H1 (cell line): ENCODE data around the gene CDH15. TPM values are rescaled to one million over a fixed set of nuclear protein-coding genes. Genes with fewer than 3 reads are reported as not detected.

Source experiments
- CTCF ChIA-PET: fragments of 300-600 bp; sonication (Branson Sonifier 250); formaldehyde crosslinking; loops from one replicate; lab custom pipeline; 2021; ENCODE audit not compliant: partially characterized antibody; lab: Charles Lee
- POLR2A ChIA-PET: fragments of 300-600 bp; sonication (Branson Sonifier 250); formaldehyde crosslinking; loops from one replicate; lab custom pipeline; 2021; ENCODE audit warnings: inconsistent platforms; ENCODE audit not compliant: partially characterized antibody; lab: Charles Lee
- DNase-seq, 2 experiments: peaks; one replicate each; pipeline versions ENCODE4 v3.0.0 to v3.0.0-alpha.2; 2010 to 2022; ENCODE audit warnings: low spot score in 2 of 2, low read depth in 1 of 2, mixed read lengths in 1 of 2
- FAIRE-seq: peaks from 2 replicates; lab custom pipeline; 2011; peaks lifted over from hg19 to GRCh38; lab: Jason Lieb, UNC
- H2AFZ ChIP-seq: 2 replicates; pipeline ENCODE4 v1.8.1; 2012; ENCODE audit warnings: low read length, inconsistent platforms
- H2AK5ac ChIP-seq: 2 replicates; pipeline ENCODE4 v1.6.1; 2013; ENCODE audit warnings: low read depth, low read length
- H2BK120ac ChIP-seq: replicated peaks from 2 replicates; pipeline ENCODE3; 2013; ENCODE audit warnings: low read depth, low read length, inconsistent platforms
- H2BK12ac ChIP-seq: 2 replicates; pipeline ENCODE4 v1.6.1; 2013; ENCODE audit warnings: low read depth, low read length
- H2BK15ac ChIP-seq: 2 replicates; pipeline ENCODE4 v1.6.1; 2013; ENCODE audit warnings: low read length
- H2BK20ac ChIP-seq: 2 replicates; pipeline ENCODE4 v1.6.1; 2013; ENCODE audit warnings: low read length
- H2BK5ac ChIP-seq: 2 replicates; pipeline ENCODE4 v1.6.1; 2013; ENCODE audit warnings: low read depth, low read length
- H3K14ac ChIP-seq: 2 replicates; pipeline ENCODE4 v1.6.1; 2013; ENCODE audit warnings: inconsistent platforms; ENCODE audit not compliant: insufficient read length
- H3K18ac ChIP-seq: 2 replicates; pipeline ENCODE4 v1.6.1; 2013; ENCODE audit warnings: low read length; ENCODE audit errors: extremely low read depth
- H3K23ac ChIP-seq: 2 replicates; pipeline ENCODE4 v1.6.1; 2013; ENCODE audit warnings: inconsistent platforms; ENCODE audit not compliant: insufficient read length
- H3K23me2 ChIP-seq: 2 replicates; pipeline ENCODE4 v1.6.1; 2013; ENCODE audit warnings: low read depth, low read length
- H3K27ac ChIP-seq: 2 replicates; pipeline ENCODE4 v1.6.1; 2011; ENCODE audit warnings: low read depth, low read length, inconsistent platforms
- H3K27me3 ChIP-seq, 4 experiments: replicated peaks in 1 of 4; 1 replicate in 1 of 4; 2 replicates in 3 of 4; pipeline versions ENCODE4 v1.6.1 to v1.8.1; 2011 to 2013; ENCODE audit warnings: low read length in 3 of 4, mild to moderate bottlenecking in 3 of 4, inconsistent platforms in 2 of 4, mixed read lengths in 2 of 4, moderate library complexity in 1 of 4; ENCODE audit not compliant: control insufficient read depth in 3 of 4, insufficient read depth in 3 of 4; ENCODE audit errors: extremely low read depth in 1 of 4
- H3K36me3 ChIP-seq, 4 experiments: 2 replicates each; pipeline versions ENCODE4 v1.6.1 to v1.8.1; 2011 to 2013; ENCODE audit warnings: mild to moderate bottlenecking in 4 of 4, low read length in 3 of 4, moderate library complexity in 2 of 4, control low read depth in 1 of 4, inconsistent platforms in 1 of 4; ENCODE audit not compliant: insufficient read depth in 4 of 4, control insufficient read depth in 2 of 4
- H3K4ac ChIP-seq: replicated peaks from 2 replicates; pipeline ENCODE3; 2013; ENCODE audit warnings: low read length, low read depth, mixed read lengths, inconsistent platforms; ENCODE audit not compliant: insufficient read length
- H3K4me1 ChIP-seq, 4 experiments: replicated peaks in 1 of 4; 1 replicate in 1 of 4; 2 replicates in 3 of 4; pipeline versions ENCODE4 v1.6.1 to v1.8.1; 2011 to 2013; ENCODE audit warnings: low read length in 3 of 4, inconsistent platforms in 2 of 4, mixed read lengths in 1 of 4; ENCODE audit not compliant: insufficient read depth in 4 of 4, control insufficient read depth in 3 of 4
- H3K4me2 ChIP-seq, 2 experiments: 2 replicates each; pipeline versions ENCODE4 v1.6.1 to v1.8.1; 2011 to 2013; ENCODE audit warnings: low read depth in 2 of 2, low read length in 2 of 2, control low read depth in 1 of 2, inconsistent platforms in 1 of 2, mild to moderate bottlenecking in 1 of 2; ENCODE audit not compliant: insufficient read depth in 1 of 2
- H3K4me3 ChIP-seq, 4 experiments: fragments of 200-600, 300-600 bp in 1 of 4; sonication (generic), shearing (Covaris generic), sonication (Bioruptor Twin) in 1 of 4; 2 replicates each; pipeline versions ENCODE4 v1.5.1 to v1.8.1; 2011 to 2016; ENCODE audit warnings: low read length in 4 of 4, low read depth in 3 of 4, control low read depth in 2 of 4, inconsistent platforms in 2 of 4, mild to moderate bottlenecking in 2 of 4, mixed read lengths in 1 of 4, moderate library complexity in 1 of 4; ENCODE audit not compliant: insufficient read depth in 2 of 4; ENCODE audit errors: extremely low read depth in 1 of 4
- H3K56ac ChIP-seq: replicated peaks from 2 replicates; pipeline ENCODE3; 2013; ENCODE audit warnings: low read depth, mild to moderate bottlenecking, mixed read lengths, low read length, inconsistent platforms; ENCODE audit not compliant: insufficient read length
- H3K79me1 ChIP-seq: 2 replicates; pipeline ENCODE4 v1.6.1; 2013; ENCODE audit warnings: low read depth, low read length, control low read depth
- H3K79me2 ChIP-seq, 2 experiments: 2 replicates each; pipeline versions ENCODE4 v1.6.1 to v1.8.1; 2012 to 2013; ENCODE audit warnings: low read length in 2 of 2, mild to moderate bottlenecking in 2 of 2, inconsistent platforms in 1 of 2; ENCODE audit not compliant: insufficient read depth in 2 of 2, control insufficient read depth in 1 of 2
- H3K9ac ChIP-seq, 4 experiments: replicated peaks in 1 of 4; 1 replicate in 1 of 4; 2 replicates in 3 of 4; pipeline versions ENCODE4 v1.6.1 to v1.8.1; 2011 to 2013; ENCODE audit warnings: low read depth in 3 of 4, low read length in 3 of 4, control low read depth in 2 of 4, mild to moderate bottlenecking in 2 of 4, moderate library complexity in 2 of 4, inconsistent platforms in 1 of 4; ENCODE audit errors: extremely low read depth in 1 of 4
- H3K9me3 ChIP-seq, 2 experiments: 2 replicates each; pipeline versions ENCODE4 v1.6.1 to v1.8.1; 2012 to 2013; ENCODE audit warnings: mild to moderate bottlenecking in 2 of 2, moderate library complexity in 2 of 2, control low read depth in 1 of 2, inconsistent platforms in 1 of 2, low read depth in 1 of 2, low read length in 1 of 2, mixed read lengths in 1 of 2; ENCODE audit not compliant: insufficient read depth in 2 of 2
- H4K20me1 ChIP-seq, 2 experiments: replicated peaks in 1 of 2; 2 replicates each; pipeline versions ENCODE3 to v1.8.1; 2011 to 2013; ENCODE audit warnings: inconsistent platforms in 2 of 2, low read length in 2 of 2, mild to moderate bottlenecking in 1 of 2; ENCODE audit not compliant: insufficient read depth in 2 of 2, control insufficient read depth in 1 of 2
- H4K5ac ChIP-seq: 2 replicates; pipeline ENCODE4 v1.6.1; 2013; ENCODE audit warnings: low read length, low read depth, mixed read lengths, inconsistent platforms; ENCODE audit not compliant: insufficient read length
- H4K8ac ChIP-seq: 2 replicates; pipeline ENCODE4 v1.8.0; 2013; ENCODE audit warnings: mild to moderate bottlenecking, moderate library complexity, low read length, inconsistent platforms; ENCODE audit not compliant: insufficient read depth; ENCODE audit errors: extremely low read depth
- H4K91ac ChIP-seq: replicated peaks from 2 replicates; pipeline ENCODE3; 2013; ENCODE audit warnings: low read length, mixed read lengths, inconsistent platforms; ENCODE audit not compliant: insufficient read length
- ASH2L ChIP-seq: fragments of 200-600, 300-600 bp; sonication (generic); IDR thresholded peaks from one replicate; pipeline ENCODE4 v1.7.1; 2017; ENCODE audit warnings: low read length
- GABPA ChIP-seq: IDR thresholded peaks from 2 replicates; pipeline ENCODE4 v1.6.1; 2011; ENCODE audit warnings: mild to moderate bottlenecking, low read length, moderate library complexity, borderline replicate concordance; ENCODE audit not compliant: insufficient read depth
- TBP ChIP-seq: IDR thresholded peaks from 2 replicates; pipeline ENCODE4 v1.6.1; 2011; ENCODE audit warnings: low read depth, low read length, improper control_type of control experiment
- ZNF274 ChIP-seq: IDR thresholded peaks from 2 replicates; pipeline ENCODE4 v1.7.0; 2012; ENCODE audit warnings: low read length, borderline replicate concordance; ENCODE audit errors: extremely low read depth
- WGBS, 2 experiments: shearing (Covaris generic) in 1 of 2; methylation state at CpG; one replicate each; pipeline versions ENCODE4 v1.1.6 to v1.1.7; 2013 to 2015; ENCODE audit warnings: low lambda C conversion rate in 2 of 2, mixed read lengths in 2 of 2, inconsistent platforms in 1 of 2, low coverage in 1 of 2, missing lambda C conversion rate in 1 of 2; ENCODE audit not compliant: insufficient replicate concordance in 2 of 2, insufficient coverage in 1 of 2, insufficient read length in 1 of 2; ENCODE audit errors: extremely low coverage in 1 of 2, missing lambda C conversion rate in 1 of 2; 5-methylcytosine and 5-hydroxymethylcytosine counted together
- polyA plus RNA-seq, 7 experiments: library from polyadenylated mRNA; depleted of rRNA in 3 of 7; stranded (reverse) in 5 of 7; unstranded in 2 of 7; fragments of >200 nt in 5 of 7; fragments of 200-250 nt in 2 of 7; gene quantifications; 1 replicate in 5 of 7; 2 replicates in 1 of 7; 4 replicates in 1 of 7; pipeline versions ENCODE4 v1.2.1 to v1.2.3, GENCODE V29; 2011 to 2013; ENCODE audit warnings: missing spikeins in 2 of 7, mixed read lengths in 2 of 7
- total RNA-seq: library from RNA; stranded (reverse); fragmentation: NEBNext Ultra II Directional; extraction: Animal tissue kit (Norgen Biotek cat#: 25700); gene quantifications from 2 replicates; pipeline ENCODE4 v1.2.1, GENCODE V29; 2021

Gene CDH15
- total and polyA plus RNA-seq, 2 of the 8 experiments (the other 6 are each of a cell fraction or from before 2014, with no cell fraction given) = 0.50 to 0.82 TPM

- Histone ChIP-seq H3K9me3 (no peaks in the 10 kb centered on the region), H3K79me2 (no peaks in the 10 kb centered on the region), H3K56ac (no peak overlapping the region), H4K91ac (no peak overlapping the region), H3K36me3 (peaks cover 0 to 3% (median under 1%) of the 10 kb centered on the region in 4 experiments; a peak in 3 of 8 replicates), H4K8ac (no peak overlapping the region; the same call in 1 of the 2 replicates), H2BK120ac (no peak overlapping the region), H3K14ac (no peak overlapping the region), H3K9ac (no peak overlapping the region), H3K4me3 (no peak overlapping the region), H3K4me1 (peaks cover 0 to 3% (median 0%) of the 10 kb centered on the region in 4 experiments; a peak in 2 of 7 replicates), H3K4me2 (no peak overlapping the region), H3K4ac (no peak overlapping the region), H3K27me3 (peaks cover 0 to 3% (median 1%) of the 10 kb centered on the region in 4 experiments; a peak in 2 of 7 replicates), H2BK12ac (no peak overlapping the region), H3K27ac (no peak overlapping the region), H2AFZ (no peak overlapping the region), H3K18ac (no peak overlapping the region), H2BK20ac (no peak overlapping the region), H4K20me1 (peaks cover 0 to 4% of the 10 kb centered on the region in 2 experiments), H3K23me2 (no peaks in the 10 kb centered on the region), H2BK15ac (no peak overlapping the region), H3K23ac (no peak overlapping the region), H2BK5ac (peak overlapping the region; percentile 52; the same call in 1 of the 2 replicates), H3K79me1 (no peaks in the 10 kb centered on the region), H2AK5ac (no peak overlapping the region), H4K5ac (no peak overlapping the region)
- ChIA-PET CTCF (interaction anchor here (0.8 to 1.5 kb wide), 2 partner anchors 10 to 59 kb away, joined by 3 read pairs; no protein-coding TSS in a partner anchor), POLR2A (no interaction called here)
- TF ChIP-seq ZNF274 (no peak), ASH2L (no peak), GABPA (no peak), TBP (no peak)
- WGBS, 2 experiments = 91% methylated on average over 18 of the region's 18 CpGs; no CpG with 5 or more reads in 1 of the 2 experiments
- FAIRE-seq (no peak), DNase-seq (no peak)
These were observed 21.3 kb upstream of the CDH15 start for GRCh38 chr16:89150090-89150835.
